Measurements from ENCODE around the gene HTN1.

- TF ChIP-seq POLR2AphosphoS5 (IDR thresholded peaks at IDR 0.05; ENCODE audit: borderline replicate concordance, low read depth, low read length): no peak
- no peak for TF ChIP-seq EZH2 (IDR thresholded peaks at IDR 0.05)
- TF ChIP-seq FOXP2 (optimal IDR thresholded peaks at IDR 0.05; ENCODE audit: control extremely low read depth, extremely low read length, insufficient read depth): no peak
These were observed 41.5 kb upstream of the HTN1 start for GRCh38 chr4:70008771-70009170.

Data from SK-N-MC (cell line).